Hepatocyte (in vitro differentiated cells): ENCODE results near the gene GFM2. TPM values are rescaled to one million over a fixed set of nuclear protein-coding genes. Genes with fewer than 3 reads are reported as not detected.
A peak's percentile ranks its signal among the peaks of the same experiment; 100 is the strongest.
"Not testable (repeated sequence)": the region's sequence is repeated elsewhere in the genome, so short reads cannot be mapped to it uniquely, and the experiment has no call there.

Experiments
- DNase-seq: peaks from one replicate; pipeline ENCODE4 v3.0.0-alpha.2; 2016; ENCODE audit warnings: low spot score
- H2AFZ ChIP-seq: fragments of 200-600 bp; sonication (generic); 2 replicates; pipeline ENCODE4 v1.6.0; 2016; ENCODE audit warnings: antibody characterized with exemption, mild to moderate bottlenecking
- H3K27ac ChIP-seq: fragments of 200-600 bp; sonication (generic); 2 replicates; pipeline ENCODE4 v1.5.1; 2016; ENCODE audit warnings: mild to moderate bottlenecking
- H3K27me3 ChIP-seq: fragments of 200-600 bp; sonication (generic); 2 replicates; pipeline ENCODE4 v1.6.1; 2016
- H3K36me3 ChIP-seq: fragments of 200-600 bp; sonication (generic); replicated peaks from 2 replicates; pipeline ENCODE4 v1.5.1; 2016; ENCODE audit warnings: low read depth; ENCODE audit not compliant: insufficient read depth
- H3K4me1 ChIP-seq: fragments of 200-600 bp; sonication (generic); 2 replicates; pipeline ENCODE4 v1.5.1; 2016; ENCODE audit warnings: mild to moderate bottlenecking, moderate library complexity; ENCODE audit not compliant: insufficient read depth
- H3K4me2 ChIP-seq: fragments of 200-600 bp; sonication (generic); 2 replicates; pipeline ENCODE4 v1.6.0; 2016
- H3K4me3 ChIP-seq: fragments of 200-600 bp; sonication (generic); 2 replicates; pipeline ENCODE4 v1.5.1; 2016; ENCODE audit warnings: mild to moderate bottlenecking
- H3K79me2 ChIP-seq: fragments of 200-600 bp; sonication (generic); 2 replicates; pipeline ENCODE4 v1.6.0; 2017; ENCODE audit warnings: mild to moderate bottlenecking
- H3K9me2 ChIP-seq: fragments of 200-600 bp; sonication (generic); replicated peaks from 2 replicates; pipeline ENCODE4 v1.6.0; 2017; ENCODE audit warnings: mild to moderate bottlenecking; ENCODE audit not compliant: insufficient read depth
- H3K9me3 ChIP-seq: fragments of 200-600 bp; sonication (generic); 2 replicates; pipeline ENCODE4 v1.5.1; 2016; ENCODE audit warnings: low read depth, mild to moderate bottlenecking
- H4K20me1 ChIP-seq: fragments of 200-600 bp; sonication (generic); 2 replicates; pipeline ENCODE4 v1.6.0; 2016; ENCODE audit warnings: mild to moderate bottlenecking; ENCODE audit not compliant: insufficient read depth, poor library complexity, severe bottlenecking
- CTCF ChIP-seq: fragments of 200-600 bp; sonication (generic); IDR thresholded peaks from 2 replicates; pipeline ENCODE4 v1.5.1; 2016; ENCODE audit warnings: antibody characterized with exemption, mild to moderate bottlenecking; ENCODE audit not compliant: poor library complexity
- EZH2 ChIP-seq: fragments of 200-600 bp; sonication (generic); IDR thresholded peaks from 2 replicates; pipeline ENCODE4 v1.6.1; 2016; ENCODE audit warnings: antibody characterized with exemption, mild to moderate bottlenecking, borderline replicate concordance
- EZH2phosphoT487 ChIP-seq: fragments of 200-600 bp; sonication (generic); IDR thresholded peaks from one replicate; pipeline ENCODE4 v1.6.1; 2018; ENCODE audit warnings: antibody characterized with exemption, mild to moderate bottlenecking, low read depth, moderate library complexity; ENCODE audit not compliant: unreplicated experiment, severe bottlenecking
- WGBS: methylation state at CpG from one replicate; pipeline ENCODE4 v1.1.6; 2016; ENCODE audit warnings: low lambda C conversion rate; ENCODE audit errors: missing lambda C conversion rate; 5-methylcytosine and 5-hydroxymethylcytosine counted together
- polyA plus RNA-seq: library from polyadenylated mRNA; unstranded; fragments of >200 nt; fragmentation: Nextera tagmentation; extraction: Ambion mirVana; gene quantifications from 2 replicates; pipeline ENCODE4 v1.2.1, GENCODE V29; 2016
- total RNA-seq: library from RNA; depleted of rRNA; stranded (reverse); fragments of >200 nt; gene quantifications from 2 replicates; pipeline ENCODE4 v1.2.3, GENCODE V29; 2014

GFM2 gene
- total and polyA plus RNA-seq, 2 experiments from 2014 or later, result 15.8 to 44.8 TPM

GRCh38 chr5:74684900-74685851 lies 81.7 kb downstream of the GFM2 start, which contains the start of gene HEXB:
TSS of gene HEXB (plus strand) at chr5:74685233. CDS start at chr5:74685261, 28 bp downstream.
- peaks cover 20% of the 10 kb centered on the region for H3K79me2 ChIP-seq
- H3K27me3 ChIP-seq, result no peaks in the 10 kb centered on the region
- peaks cover 9% of the 10 kb centered on the region for H3K4me1 ChIP-seq
- peak within 1 kb of the TSS; percentile 87 for H3K4me2 ChIP-seq
- H3K27ac ChIP-seq, result peak within 1 kb of the TSS; percentile 82
- 7% methylated on average over 74 of the region's 78 CpGs for WGBS
- peak; percentile 95 for DNase-seq
- no peaks in the 10 kb centered on the region for H3K9me2 ChIP-seq
- no peaks in the 10 kb centered on the region for H3K36me3 ChIP-seq
- no peak for TF ChIP-seq EZH2phosphoT487
- no peak for TF ChIP-seq EZH2
- no peak for TF ChIP-seq CTCF
- H3K4me3 ChIP-seq, result peak within 1 kb of the TSS; percentile 86
- H3K9me3 ChIP-seq, result no peaks in the 10 kb centered on the region
- no peaks in the 10 kb centered on the region for H4K20me1 ChIP-seq
- H2AFZ ChIP-seq, result peak within 1 kb of the TSS; percentile 83

- no peak for DNase-seq
- 80% methylated on average over 4 of the region's 4 CpGs for WGBS
- no peaks in the 10 kb centered on the region for H3K79me2 ChIP-seq
- no peak overlapping the region for H3K4me3 ChIP-seq
- H3K9me2 ChIP-seq, result no peaks in the 10 kb centered on the region
- H3K36me3 ChIP-seq, result no peaks in the 10 kb centered on the region
- no peak overlapping the region for H3K27ac ChIP-seq
- no peaks in the 10 kb centered on the region for H3K27me3 ChIP-seq
- H3K4me1 ChIP-seq, result no peaks in the 10 kb centered on the region
- TF ChIP-seq EZH2phosphoT487 (no peak), CTCF (no peak), EZH2 (no peak)
- H4K20me1 ChIP-seq, result no peaks in the 10 kb centered on the region
- no peaks in the 10 kb centered on the region for H3K9me3 ChIP-seq
- H2AFZ ChIP-seq, result no peak overlapping the region
- H3K4me2 ChIP-seq, result no peak overlapping the region
Measured at GRCh38 chr5:74679966-74680365, 87.0 kb downstream of the GFM2 start.

GRCh38 chr5:74679300-74679699 lies 87.6 kb downstream of the GFM2 start:
- not testable (repeated sequence) for H3K79me2 ChIP-seq, DNase-seq, H3K4me2 ChIP-seq, H3K4me3 ChIP-seq, H3K27ac ChIP-seq, H3K27me3 ChIP-seq, H3K36me3 ChIP-seq, H3K4me1 ChIP-seq, H3K9me3 ChIP-seq, H2AFZ ChIP-seq, H3K9me2 ChIP-seq, H4K20me1 ChIP-seq
- 94% methylated on average over 3 of the region's 3 CpGs for WGBS

GRCh38 chr5:74678123-74678522 lies 88.8 kb downstream of the GFM2 start:
- H3K4me3 ChIP-seq, H3K4me2 ChIP-seq, H4K20me1 ChIP-seq, H3K27ac ChIP-seq, H3K27me3 ChIP-seq, H3K36me3 ChIP-seq, H3K9me2 ChIP-seq, H3K79me2 ChIP-seq, H3K9me3 ChIP-seq, H3K4me1 ChIP-seq, DNase-seq, H2AFZ ChIP-seq: not testable (repeated sequence)
- WGBS, result 94% methylated on average over 3 of the region's 3 CpGs

- DNase-seq, H3K79me2 ChIP-seq, H3K4me1 ChIP-seq, H3K4me3 ChIP-seq, H3K27ac ChIP-seq, H3K9me2 ChIP-seq, H2AFZ ChIP-seq, H3K4me2 ChIP-seq, H4K20me1 ChIP-seq, H3K9me3 ChIP-seq, H3K36me3 ChIP-seq, H3K27me3 ChIP-seq: not testable (repeated sequence)
- WGBS, result 88% methylated on average over 6 of the region's 6 CpGs
Measured at GRCh38 chr5:74676466-74676865, 90.5 kb downstream of the GFM2 start.
